Middle frontal gyrus (tissue), 1 donor: Measurements from ENCODE around the gene SEBOX.

Experiments
- DNase-seq: peaks from one replicate; pipeline ENCODE4 v3.0.0-alpha.2; 2015; ENCODE audit warnings: low spot score; ENCODE audit errors: extremely low spot score

The SEBOX gene

GRCh38 chr17:28320215-28321061 lies 44.6 kb downstream of the SEBOX start:
- DNase-seq = no peak

- DNase-seq = no peak
Observed at GRCh38 chr17:28319598-28319935, 45.4 kb downstream of the SEBOX start.

GRCh38 chr17:28318759-28319597 lies 46.0 kb downstream of the SEBOX start, which contains the start of gene TMEM97:
TMEM97 (plus strand) TSS chr17:28319200; CDS start chr17:28319240, 40 bp downstream.
- peak; percentile 96 for DNase-seq

GRCh38 chr17:28317966-28318758 lies 46.8 kb downstream of the SEBOX start:
- no peak for DNase-seq

GRCh38 chr17:28317099-28317965 lies 47.7 kb downstream of the SEBOX start:
- no peak for DNase-seq

- DNase-seq = no peak
Observed at GRCh38 chr17:28315846-28316705, 48.9 kb downstream of the SEBOX start.

- DNase-seq = no peak
Observed at GRCh38 chr17:28313841-28314240, 51.2 kb downstream of the SEBOX start.
